IMR-90 (cell line): Measurements from ENCODE around the gene RERE.

Experiments
- CTCF ChIP-seq: conservative IDR thresholded peaks from 2 replicates; pipeline ENCODE4 v1.5.1; 2012; ENCODE audit warnings: mild to moderate bottlenecking, low read depth, low read length, improper control_type of control experiment
- USF2 ChIP-seq: fragments of 150-350 bp; IDR thresholded peaks from 2 replicates; pipeline ENCODE4 v1.6.1; 2017; ENCODE audit warnings: mild to moderate bottlenecking, antibody characterized with exemption, low read length, low read depth

DNA sequence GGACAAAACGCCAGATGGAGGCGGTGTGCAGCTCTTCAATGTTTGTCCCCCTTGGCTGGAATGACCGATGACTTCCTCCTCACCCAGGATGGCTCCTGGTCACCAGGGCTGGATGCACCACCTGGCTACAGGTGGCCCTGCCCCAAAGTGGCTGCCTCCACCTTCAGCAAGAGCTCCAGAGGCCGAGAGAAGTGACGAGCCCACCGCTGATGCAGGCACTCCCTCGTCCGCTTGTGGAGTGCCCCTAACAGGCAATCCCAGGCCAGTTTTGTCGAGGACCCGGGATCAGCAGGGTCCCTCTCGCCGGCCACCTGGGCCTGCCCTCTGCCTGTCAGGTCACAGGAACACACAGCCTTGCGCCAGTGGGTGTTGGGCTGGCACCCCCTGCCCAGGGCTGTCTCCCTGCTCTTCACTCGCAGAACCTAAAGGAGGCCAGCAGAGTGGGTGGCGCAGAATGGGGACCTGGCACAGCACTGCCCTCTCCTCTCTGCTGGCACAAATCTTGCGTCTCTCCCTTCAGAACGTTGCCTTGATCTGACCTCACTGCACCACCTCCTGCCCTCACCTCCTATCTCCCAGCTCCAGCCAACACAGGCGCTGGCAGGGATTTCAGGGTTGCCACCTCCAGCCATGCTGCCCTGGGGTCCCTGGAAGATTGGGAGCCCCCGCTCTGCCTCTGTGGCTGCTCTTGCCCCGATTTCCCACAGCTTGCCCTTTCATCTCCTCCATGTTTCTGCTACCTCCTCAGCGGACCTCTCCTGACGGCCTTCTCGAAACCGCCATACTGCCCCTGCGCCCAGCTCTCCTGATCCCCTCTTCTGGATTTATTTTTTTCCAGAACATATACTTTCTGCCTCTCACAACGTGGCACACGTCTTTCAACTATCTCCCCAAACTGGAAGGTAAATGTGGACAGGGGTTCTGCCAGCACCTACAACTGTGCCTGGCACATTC lies 460.9 kb downstream of the RERE start:
- TF ChIP-seq CTCF: no peak
- TF ChIP-seq USF2: no peak
